ENCODE results near the gene CRYZ.

CRYZ gene

DNA sequence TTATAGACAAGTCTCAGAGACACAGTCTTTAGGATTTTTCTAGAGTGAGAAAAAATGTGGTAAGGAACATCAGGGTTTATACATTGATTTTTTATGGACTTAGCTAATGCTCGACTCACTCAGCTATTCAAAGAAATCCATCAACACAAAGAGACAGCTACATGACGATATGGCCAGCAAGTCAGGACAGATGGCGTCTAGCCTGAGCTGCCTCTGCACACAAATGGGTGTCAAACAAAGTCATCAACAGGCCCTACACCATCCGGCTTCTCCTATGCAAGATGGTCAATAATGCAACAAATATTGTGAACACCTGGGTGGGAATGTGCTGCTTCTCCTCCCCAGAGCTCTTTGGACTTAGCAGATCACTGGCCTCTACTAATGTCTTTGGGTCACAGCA lies 45.9 kb downstream of the CRYZ start:
- Histone ChIP-seq H3K27ac (no peak overlapping the region), H3K9me3 (no peaks in the 10 kb centered on the region), H3K4me1 (ENCODE audit: control insufficient read depth in 1 of 2, insufficient read depth in 1 of 2, low read depth in 1 of 2, low read length in 1 of 2) (no peaks in the 10 kb centered on the region), H3K36me3 (no peaks in the 10 kb centered on the region), H3K27me3 (no peaks in the 10 kb centered on the region), H3K4me3 (ENCODE audit: low read depth in 1 of 2, low read length in 1 of 2) (no peak overlapping the region)
- TF ChIP-seq, protein P1, sequence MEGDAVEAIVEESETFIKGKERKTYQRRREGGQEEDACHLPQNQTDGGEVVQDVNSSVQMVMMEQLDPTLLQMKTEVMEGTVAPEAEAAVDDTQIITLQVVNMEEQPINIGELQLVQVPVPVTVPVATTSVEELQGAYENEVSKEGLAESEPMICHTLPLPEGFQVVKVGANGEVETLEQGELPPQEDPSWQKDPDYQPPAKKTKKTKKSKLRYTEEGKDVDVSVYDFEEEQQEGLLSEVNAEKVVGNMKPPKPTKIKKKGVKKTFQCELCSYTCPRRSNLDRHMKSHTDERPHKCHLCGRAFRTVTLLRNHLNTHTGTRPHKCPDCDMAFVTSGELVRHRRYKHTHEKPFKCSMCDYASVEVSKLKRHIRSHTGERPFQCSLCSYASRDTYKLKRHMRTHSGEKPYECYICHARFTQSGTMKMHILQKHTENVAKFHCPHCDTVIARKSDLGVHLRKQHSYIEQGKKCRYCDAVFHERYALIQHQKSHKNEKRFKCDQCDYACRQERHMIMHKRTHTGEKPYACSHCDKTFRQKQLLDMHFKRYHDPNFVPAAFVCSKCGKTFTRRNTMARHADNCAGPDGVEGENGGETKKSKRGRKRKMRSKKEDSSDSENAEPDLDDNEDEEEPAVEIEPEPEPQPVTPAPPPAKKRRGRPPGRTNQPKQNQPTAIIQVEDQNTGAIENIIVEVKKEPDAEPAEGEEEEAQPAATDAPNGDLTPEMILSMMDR (IDR thresholded peaks at IDR 0.05): no peak

DNA sequence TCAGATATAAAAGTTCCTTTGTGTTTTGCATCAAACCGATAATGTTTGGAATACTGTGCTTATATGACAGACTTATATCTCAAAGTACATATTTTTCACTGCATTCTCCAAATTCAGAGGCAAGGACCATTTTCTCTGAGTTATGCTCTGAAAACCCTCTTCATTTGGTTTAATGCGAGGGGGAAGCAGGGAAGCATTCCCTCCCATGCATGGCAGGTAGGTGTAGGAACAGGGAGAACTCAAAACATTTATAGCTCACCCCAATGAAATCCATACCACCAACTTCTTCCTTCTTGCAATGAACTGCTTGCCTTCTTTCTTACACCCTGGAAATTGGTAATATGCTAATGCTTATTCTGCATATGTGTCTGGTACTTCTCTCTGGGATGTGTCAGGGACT lies 48.5 kb downstream of the CRYZ start:
- Histone ChIP-seq H3K9me3 (no peaks in the 10 kb centered on the region), H3K4me1 (ENCODE audit: control insufficient read depth in 1 of 2, insufficient read depth in 1 of 2, low read depth in 1 of 2, low read length in 1 of 2) (no peaks in the 10 kb centered on the region), H3K36me3 (no peaks in the 10 kb centered on the region), H3K27ac (no peak overlapping the region), H3K27me3 (no peaks in the 10 kb centered on the region), H3K4me3 (ENCODE audit: low read depth in 1 of 2, low read length in 1 of 2) (no peak overlapping the region)
- TF ChIP-seq, protein P1 (IDR thresholded peaks at IDR 0.05): no peak

DNA sequence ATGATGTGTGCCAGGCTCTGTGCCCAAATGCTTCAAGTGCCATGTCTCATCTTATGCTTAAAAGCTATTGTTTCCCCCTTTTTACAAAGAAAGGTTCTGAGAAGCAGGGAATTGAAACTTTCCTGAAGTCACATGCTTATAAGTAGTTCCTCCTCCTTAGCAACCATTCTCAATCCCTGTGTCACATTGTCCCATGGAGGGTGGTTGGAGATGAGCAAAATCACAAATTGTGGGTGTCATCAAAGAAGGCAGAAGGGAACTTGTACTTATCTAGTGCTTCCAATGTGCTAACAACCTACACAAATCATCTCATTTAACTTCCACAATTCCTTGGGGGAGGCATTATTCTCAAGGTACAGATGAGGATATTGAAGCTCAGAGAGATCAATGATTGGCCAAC lies 49.2 kb downstream of the CRYZ start:
- no peaks in the 10 kb centered on the region for H3K9me3 ChIP-seq
- no peaks in the 10 kb centered on the region for H3K27me3 ChIP-seq
- TF ChIP-seq, protein P1 (IDR thresholded peaks at IDR 0.05): no peak
- no peak overlapping the region for H3K27ac ChIP-seq
- no peak overlapping the region for H3K4me3 ChIP-seq (ENCODE audit: low read depth in 1 of 2, low read length in 1 of 2)
- H3K36me3 ChIP-seq: no peaks in the 10 kb centered on the region
- H3K4me1 ChIP-seq (ENCODE audit: control insufficient read depth in 1 of 2, insufficient read depth in 1 of 2, low read depth in 1 of 2, low read length in 1 of 2): no peaks in the 10 kb centered on the region

DNA sequence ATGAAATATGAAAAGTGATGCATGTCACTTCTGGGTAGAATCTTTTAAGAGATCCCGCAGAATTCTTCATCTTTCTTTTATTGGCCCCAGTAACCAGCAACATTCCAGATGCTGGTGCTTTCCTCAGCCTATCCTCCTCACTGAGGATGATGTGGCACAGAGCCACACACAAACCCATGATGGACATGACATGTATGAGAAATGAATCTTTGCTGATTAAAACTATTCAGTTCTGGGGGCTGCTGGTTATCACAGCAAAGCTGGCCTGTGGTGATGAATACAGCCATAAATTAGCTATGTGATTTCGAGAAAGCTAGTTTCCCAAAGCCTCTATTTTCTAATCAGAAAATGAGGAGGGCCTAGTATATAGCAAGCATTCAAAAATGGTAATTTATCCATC lies 51.0 kb downstream of the CRYZ start:
- Histone ChIP-seq H3K4me1 (ENCODE audit: control insufficient read depth in 1 of 2, insufficient read depth in 1 of 2, low read depth in 1 of 2, low read length in 1 of 2) (no peaks in the 10 kb centered on the region), H3K36me3 (no peaks in the 10 kb centered on the region), H3K27me3 (no peaks in the 10 kb centered on the region), H3K4me3 (ENCODE audit: low read depth in 1 of 2, low read length in 1 of 2) (no peak overlapping the region), H3K9me3 (no peaks in the 10 kb centered on the region), H3K27ac (no peak overlapping the region)
- TF ChIP-seq, protein P1 (IDR thresholded peaks at IDR 0.05): no peak

DNA sequence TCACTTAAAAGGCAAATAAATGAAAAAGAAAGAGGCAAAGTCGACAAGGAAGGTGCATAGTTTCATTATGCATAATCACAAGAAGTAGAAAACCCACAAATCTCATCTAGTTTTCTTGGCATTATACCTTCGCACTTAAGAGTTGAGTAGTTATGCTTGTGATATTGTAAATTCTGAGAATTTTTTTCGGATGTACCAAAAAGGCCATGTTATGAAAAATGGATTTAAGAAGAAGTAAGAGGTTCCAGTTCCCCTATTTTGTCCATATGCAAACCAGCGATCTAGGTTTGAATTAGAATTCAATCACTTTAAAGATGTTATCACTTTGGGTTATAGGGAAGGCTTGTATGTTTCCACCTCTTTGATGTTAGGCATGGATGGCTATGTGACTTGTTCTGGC lies 51.4 kb downstream of the CRYZ start:
- TF ChIP-seq, protein P1 (IDR thresholded peaks at IDR 0.05): no peak
- no peaks in the 10 kb centered on the region for H3K27me3 ChIP-seq

DNA sequence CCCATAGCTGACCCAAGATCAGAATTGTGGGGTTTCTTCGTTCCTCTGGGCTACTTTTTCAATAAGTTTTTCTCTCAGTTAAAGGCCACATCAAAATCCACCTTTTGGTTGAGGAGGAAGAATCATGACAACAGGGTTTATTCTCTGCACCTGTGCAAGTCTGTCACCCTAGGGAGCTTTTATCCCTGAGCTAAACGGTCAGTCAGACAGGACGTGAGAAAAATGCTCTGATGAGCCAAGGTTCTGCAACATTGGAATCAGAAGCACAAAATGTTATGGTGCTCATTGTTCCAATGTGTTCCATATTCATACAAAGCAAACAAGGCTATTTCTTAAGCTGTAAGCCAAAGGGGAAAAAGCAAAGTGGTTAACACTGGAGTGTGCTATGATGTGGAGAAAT lies 51.8 kb downstream of the CRYZ start:
- H3K27ac ChIP-seq: no peak overlapping the region
- H3K36me3 ChIP-seq: no peaks in the 10 kb centered on the region
- no peaks in the 10 kb centered on the region for H3K27me3 ChIP-seq
- TF ChIP-seq, protein P1 (IDR thresholded peaks at IDR 0.05): no peak
- H3K4me1 ChIP-seq (ENCODE audit: control insufficient read depth in 1 of 2, insufficient read depth in 1 of 2, low read depth in 1 of 2, low read length in 1 of 2): no peaks in the 10 kb centered on the region
- no peak overlapping the region for H3K4me3 ChIP-seq (ENCODE audit: low read depth in 1 of 2, low read length in 1 of 2)
- H3K9me3 ChIP-seq: no peaks in the 10 kb centered on the region

More for the DNA sequence above, 51.4 kb downstream of the CRYZ start:
- Histone ChIP-seq H3K27ac (no peak overlapping the region), H3K9me3 (no peaks in the 10 kb centered on the region), H3K4me1 (ENCODE audit: control insufficient read depth in 1 of 2, insufficient read depth in 1 of 2, low read depth in 1 of 2, low read length in 1 of 2) (no peaks in the 10 kb centered on the region), H3K36me3 (no peaks in the 10 kb centered on the region), H3K4me3 (ENCODE audit: low read depth in 1 of 2, low read length in 1 of 2) (no peak overlapping the region)
